ENCODE measurements around the gene DUSP3.
A peak's percentile ranks its signal among the peaks of the same experiment; 100 is the strongest.

DUSP3 gene

DNA sequence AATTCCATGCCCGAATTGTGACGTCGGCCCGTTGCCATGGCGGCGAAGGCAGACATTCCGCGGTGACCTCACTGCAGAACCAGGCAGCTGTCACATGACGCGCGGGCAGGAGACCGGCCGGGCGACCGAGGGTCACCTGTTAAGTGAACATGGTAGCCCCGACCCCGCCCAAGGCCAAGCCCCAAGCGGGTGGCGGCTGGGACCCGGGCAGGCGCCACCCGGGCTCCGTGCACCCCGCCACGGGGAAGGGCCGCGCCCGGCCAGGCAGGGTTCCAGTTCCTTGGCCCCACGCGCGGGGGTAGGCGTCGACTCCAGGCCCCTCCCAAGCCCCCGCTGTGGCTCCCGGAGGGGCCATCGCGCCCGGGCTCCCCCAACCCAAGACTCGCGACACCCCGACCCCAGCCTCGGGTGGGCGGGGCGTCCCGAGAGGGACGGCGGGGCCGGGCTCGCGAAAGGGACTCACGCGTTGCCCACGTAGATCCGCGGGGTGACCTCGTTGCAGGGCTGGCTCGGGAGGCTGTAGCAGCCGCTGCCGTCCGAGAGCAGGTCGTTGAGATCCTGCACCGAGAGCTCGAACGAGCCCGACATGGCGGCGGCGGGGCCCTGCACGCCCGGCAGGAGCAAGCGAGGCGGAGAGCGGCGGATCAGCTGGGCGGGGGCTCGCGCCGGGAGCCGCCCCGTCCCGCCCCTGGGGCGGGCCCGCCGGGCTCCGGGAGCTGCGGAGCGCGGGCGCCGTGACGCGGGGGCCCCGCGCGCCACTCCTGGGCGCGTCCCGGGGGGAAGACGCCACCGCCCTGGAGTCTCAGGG, at the start of gene DUSP3:
Gene DUSP3 (minus strand): TSS at position 641 of the 808 bp plus-strand sequence. CDS start 53 bp downstream, at position 588.
- peak; percentile 70 for DNase-seq

DNA sequence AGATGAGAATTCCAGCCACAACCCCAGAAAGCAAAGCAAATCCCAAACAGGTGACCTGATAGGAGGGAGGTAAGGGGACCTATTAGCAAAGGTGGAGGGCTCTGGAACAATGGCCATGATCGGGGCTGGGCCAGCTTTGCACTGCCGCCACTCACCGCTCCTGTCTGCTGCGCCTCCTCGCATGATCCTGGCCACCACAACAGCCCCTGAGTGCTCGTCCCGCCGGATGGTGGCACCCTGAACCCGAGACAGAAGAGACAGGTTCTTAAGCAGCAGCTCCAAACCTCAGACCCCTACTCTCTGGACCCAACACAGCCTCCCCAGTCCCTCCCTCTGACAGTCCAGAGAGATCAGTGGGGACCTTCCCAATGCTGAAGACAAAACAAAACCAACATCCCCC, 48.8 kb upstream of the DUSP3 start:
- no peak for DNase-seq

GRCh38 chr17:43826206-43826605, 47.4 kb upstream of the DUSP3 start:
- no peak for DNase-seq

- no peak for DNase-seq
These were observed 46.8 kb upstream of the DUSP3 start for GRCh38 chr17:43825567-43825966.

GRCh38 chr17:43823350-43824084, 44.7 kb upstream of the DUSP3 start:
- DNase-seq: no peak

GRCh38 chr17:43822570-43823190, 43.9 kb upstream of the DUSP3 start:
- DNase-seq: no peak

DNA sequence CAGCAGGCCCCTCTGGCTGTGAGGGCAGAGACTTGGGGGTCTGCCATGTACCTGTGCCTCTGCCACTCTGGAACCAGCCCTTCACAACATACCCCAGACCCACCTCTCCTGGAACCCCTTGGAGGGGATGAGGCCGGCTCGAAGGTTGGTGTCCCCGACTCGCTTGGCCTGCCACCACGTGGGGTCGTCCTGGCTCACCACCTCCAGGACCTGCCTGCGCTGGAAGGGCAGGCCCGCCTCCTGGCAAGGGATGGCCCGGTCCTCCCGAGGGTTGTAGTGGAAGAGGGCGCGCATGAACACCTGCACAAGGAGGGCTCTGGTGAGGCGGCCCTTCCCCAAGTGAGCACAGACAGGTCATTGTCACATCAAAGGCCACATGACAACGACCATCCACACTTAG, 42.0 kb upstream of the DUSP3 start:
- DNase-seq: no peak

- DNase-seq: no peak
These were observed 40.2 kb upstream of the DUSP3 start for GRCh38 chr17:43818966-43819365.

DNA sequence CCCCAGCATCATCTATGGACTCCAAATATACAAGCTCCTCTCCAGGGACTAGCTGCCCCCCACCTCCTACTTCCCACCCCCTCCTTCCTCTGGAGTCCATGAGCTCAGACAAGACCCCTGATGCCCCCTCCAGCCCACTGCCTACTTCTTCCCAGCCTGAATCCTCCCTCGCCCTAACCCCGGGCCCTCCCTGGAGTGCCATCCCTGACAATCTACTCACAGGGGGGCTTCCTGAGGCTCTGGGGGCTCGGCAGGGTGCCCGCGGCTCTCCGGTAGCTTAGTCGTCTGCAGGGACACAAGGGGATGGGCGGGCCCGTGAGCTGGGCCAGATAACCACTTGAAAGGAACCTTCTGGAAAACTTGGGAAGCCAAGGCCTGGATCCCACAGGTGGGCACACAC, 39.0 kb upstream of the DUSP3 start:
- no peak for DNase-seq

DNA sequence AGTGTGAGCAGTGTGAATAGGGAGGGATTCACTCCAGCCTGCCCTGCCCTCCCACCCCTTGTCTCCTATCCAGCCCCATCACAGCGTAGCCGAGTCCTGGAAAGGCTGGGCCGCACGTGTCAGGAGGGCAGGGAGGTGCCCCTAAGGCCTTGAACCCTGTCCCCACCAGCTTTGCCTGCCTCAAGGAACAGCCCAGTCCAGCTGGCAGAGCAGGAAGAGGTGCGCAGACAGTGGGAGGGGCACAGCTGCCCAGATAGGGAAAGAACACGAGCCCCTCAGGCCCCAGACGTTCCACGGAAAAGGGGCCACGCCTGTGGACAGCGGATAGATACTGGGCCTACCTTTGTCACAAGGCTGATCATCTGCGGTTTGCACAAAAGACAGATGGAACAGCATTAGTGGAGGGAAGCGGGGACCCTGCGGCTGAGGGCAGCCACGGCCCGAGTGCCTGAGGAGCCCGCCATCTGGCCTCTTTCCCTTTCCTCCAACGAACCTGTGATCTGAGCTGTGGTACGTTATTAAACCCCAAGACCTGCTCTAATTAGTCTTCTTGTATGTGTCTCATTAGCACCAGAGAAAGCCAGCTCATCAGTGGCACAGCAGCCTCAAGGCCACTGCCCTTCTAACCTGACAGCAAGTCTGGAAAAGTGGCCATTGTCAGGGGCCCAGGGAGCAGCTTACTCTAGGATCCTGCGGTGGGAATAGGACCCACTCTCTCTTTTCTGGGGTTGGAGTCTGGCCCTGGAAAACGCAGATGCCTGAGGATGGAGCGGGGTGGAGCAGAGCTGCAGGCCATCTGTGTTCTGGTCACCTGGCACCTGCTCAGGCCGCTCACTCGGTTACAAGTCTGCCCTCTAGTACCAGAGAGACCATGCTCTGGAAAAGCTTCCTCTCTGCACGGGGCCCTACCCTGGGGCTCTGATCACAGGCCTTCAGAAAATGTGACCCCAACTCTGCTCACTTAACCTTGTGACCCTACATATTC, 37.9 kb upstream of the DUSP3 start:
- DNase-seq: no peak

- no peak for DNase-seq
These were observed 35.9 kb upstream of the DUSP3 start for GRCh38 chr17:43814714-43815113.

GRCh38 chr17:43814026-43814425, 35.2 kb upstream of the DUSP3 start:
- no peak for DNase-seq

DNA sequence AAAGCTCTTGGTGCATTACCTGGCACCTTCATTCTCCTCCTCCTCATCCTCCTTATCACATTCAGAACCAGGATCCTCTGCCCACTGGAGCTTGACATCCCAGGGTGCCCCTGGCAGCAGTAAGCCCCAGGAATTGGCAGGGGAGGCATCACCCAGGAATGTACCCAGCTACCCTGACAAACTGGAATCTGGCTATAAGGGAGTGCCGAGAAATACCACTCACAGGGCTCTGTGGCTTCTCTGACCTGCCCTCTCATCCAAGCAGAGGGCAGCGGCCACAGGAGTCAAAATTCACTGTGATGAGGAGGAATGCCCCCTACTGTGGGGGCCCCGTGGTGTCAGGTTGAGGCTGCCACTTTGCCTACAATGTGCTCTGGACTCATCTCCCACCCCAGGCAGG, 34.6 kb upstream of the DUSP3 start:
- DNase-seq: no peak

DNA sequence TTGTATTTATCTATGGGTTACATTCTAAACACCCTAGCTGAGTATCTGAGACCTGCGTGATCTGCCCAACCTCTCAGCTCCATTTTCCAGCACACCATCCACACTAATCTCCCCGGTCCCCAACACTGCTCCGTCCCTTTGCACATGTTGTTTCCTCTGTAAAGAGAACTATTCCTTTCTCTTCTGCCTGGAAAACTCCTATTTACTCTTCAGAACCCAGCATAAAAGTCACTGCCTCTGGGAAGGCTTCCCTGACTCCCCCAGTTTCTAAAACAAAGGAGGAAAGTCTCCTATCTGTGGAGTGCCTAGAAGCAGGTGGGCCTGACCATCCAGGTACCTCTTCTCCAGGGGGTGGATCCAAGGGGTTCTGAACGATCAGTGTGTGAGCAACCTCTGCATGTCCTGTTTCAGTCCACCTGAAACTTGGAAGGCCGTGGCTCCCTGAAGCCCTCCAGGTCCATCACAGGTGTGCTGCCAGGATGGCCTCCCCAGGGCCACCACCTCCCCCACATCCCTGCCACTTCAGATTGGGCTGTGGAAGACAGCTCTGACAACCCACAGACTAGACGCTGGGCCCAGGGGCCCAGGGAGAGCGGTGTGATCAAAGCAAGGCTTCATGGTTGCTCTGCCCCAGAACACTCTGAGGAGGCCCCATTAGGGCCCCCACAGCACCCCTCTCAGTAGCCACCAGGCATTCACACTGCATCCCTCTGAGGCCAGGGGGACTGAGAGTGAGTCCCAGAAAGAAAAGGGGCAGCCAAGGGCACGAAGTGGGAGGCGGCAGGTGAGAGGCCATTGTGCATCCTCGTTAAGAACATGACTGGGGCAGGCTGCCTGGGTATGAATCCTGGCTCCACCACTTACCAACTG, 33.9 kb upstream of the DUSP3 start:
- no peak for DNase-seq

- no peak for DNase-seq
These were observed 32.0 kb upstream of the DUSP3 start for GRCh38 chr17:43810823-43811222.

DNA sequence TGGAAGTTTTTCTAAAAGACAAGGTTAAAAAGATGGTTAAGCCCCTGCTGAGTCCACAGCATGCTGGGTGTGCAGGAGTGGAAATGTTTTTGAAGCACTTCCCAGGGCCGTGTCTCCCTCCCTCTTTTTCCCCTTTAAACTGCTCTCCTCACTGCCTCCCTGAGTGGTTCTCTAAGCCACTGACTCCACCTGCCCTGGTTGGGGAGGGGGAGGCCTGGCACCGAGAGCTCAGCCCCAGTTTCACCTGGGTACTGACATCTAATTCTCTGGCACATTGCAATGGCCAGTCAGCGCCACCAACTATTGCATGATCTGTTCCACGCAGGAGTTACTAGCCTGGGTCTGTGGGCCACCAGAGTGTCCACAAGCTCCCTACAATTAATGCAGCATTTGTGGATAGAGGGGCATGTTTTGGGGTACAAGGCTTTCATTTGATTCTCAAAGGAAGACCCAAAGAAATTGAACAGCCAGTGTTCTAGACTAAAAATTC, 31.5 kb upstream of the DUSP3 start:
- DNase-seq: no peak

DNA sequence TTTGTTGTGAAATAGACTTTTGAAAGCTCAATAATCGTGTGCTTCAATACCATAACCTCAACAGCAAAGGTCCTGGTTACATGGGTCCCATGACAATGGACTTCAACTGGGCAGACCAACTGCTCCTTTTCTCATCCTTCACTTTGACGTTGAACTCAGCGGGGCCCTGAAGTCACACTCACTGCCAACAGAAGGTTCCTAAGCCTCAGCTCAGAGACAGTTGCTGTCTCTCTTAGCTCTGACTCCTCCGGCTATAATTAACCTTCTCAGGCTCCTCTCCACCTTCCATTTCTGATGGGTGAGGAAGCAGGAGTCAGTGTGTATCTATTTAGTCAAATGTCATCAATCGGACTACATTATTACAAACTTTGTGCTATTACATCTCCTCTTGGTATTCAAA, 30.3 kb upstream of the DUSP3 start:
- no peak for DNase-seq

DNA sequence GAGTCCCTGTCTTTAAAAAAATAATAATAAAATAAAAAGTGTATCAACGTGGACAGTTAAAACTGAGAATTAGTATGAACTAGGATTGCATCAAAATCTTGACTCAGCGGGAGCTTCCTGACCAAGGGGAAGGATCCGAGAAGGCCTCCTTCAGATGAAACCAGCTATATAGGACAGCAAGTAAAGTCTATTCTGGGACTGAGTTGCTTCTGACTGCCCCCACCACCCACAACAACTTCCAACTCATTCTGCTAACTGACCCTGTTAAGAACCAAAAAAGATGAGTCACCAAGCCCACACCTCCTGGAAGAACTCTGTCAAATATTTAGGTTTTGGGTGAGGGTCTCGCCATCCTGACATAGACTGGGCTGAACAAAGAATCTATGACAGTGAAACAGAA, 29.3 kb upstream of the DUSP3 start:
- no peak for DNase-seq

DNA sequence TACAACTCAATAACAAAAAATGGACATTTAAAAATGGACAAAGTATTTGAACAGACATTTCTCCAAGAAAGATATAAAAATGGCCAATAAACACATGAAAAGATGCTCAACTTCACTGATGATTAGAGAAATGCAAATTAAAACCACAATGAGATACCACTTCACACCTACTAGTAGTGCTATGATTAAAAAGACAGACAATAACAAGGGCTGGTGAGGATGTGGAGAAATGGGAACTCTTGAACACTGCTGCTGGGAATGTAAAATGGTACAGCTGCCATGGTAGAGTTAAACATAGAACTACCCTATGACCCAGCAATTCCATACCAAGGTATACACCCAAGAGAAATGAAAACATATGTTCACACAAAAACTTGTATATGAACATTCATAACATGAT, 26.3 kb upstream of the DUSP3 start:
- no peak for DNase-seq

DNA sequence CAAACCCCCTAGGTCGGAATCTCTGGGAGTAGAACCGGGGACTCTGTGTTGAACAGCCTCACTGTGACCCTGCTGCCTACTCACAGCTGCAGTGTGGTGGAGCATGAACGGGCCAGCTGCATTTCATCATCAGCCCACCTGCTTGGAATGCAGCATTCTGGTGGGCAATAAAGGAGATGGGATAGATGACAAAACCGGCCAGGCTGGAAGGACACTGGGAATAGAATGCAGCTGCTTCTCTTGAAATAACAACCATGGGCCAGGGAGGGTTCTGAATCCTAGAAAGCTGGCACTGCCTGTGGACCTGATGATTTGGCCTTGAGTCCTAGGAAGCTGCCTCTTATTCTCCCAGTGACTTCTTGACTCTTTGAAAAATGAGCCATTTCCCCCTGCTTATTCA, 25.0 kb upstream of the DUSP3 start:
- DNase-seq: no peak

DNA sequence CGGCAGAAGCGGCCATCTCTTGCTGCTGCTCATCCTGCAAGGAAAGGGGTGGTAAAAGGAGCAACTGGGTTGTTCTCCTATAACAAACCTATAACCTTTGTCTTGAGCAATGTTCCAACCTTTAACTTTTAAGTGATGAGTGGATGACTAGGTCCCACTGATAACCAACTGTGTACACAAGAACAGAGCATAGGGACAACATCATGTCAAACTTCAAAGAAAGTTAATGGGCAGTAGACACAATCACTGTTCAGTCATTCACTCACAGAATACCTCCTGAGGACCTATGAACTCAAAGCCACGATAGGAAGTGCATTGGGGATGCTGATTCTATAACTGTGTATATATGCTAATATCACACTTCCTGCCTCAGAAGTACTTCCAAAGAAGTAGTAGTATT, 23.1 kb upstream of the DUSP3 start:
- DNase-seq: no peak

DNA sequence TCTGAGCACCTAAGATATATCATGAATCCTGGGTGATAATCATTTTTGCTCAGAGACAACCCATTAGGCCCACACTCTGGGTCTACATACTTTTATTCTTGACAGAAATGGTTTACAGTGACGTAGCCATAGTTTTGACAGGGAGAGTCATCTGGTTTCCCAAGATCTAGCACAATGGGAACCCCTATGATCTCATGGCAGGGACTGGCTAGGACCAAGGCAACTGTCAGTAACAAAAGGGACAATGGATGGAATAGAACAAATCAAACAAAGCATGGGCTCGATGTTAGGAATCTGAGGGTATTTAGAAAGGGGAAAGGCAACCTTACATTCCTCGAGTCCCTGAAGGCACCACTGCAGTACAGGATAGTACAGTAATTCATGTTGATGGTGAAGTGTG, 22.0 kb upstream of the DUSP3 start:
- no peak for DNase-seq

Measured in activated effector memory CD4-positive, alpha-beta T cell treated with Interleukin-2 at 50 U/mL for 16 hours (primary cell).